Smooth muscle cell (in vitro differentiated cells): ENCODE data around the gene MAPT. TPM values are rescaled to one million over a fixed set of nuclear protein-coding genes. Genes with fewer than 3 reads are reported as not detected.

ENCODE experiments used
- DNase-seq: peaks from one replicate; lab custom pipeline; 2025; ENCODE audit not compliant: unreplicated experiment; lab: John Stamatoyannopoulos, UW
- H2AFZ ChIP-seq: fragments of 200-600 bp; sonication (generic); 2 replicates; pipeline ENCODE4 v1.6.0; 2016; ENCODE audit warnings: antibody characterized with exemption, low read depth, mild to moderate bottlenecking
- H3F3A ChIP-seq: fragments of 200-600 bp; sonication (generic); 2 replicates; pipeline ENCODE4 v1.6.0; 2017; ENCODE audit warnings: antibody characterized with exemption, low read depth
- H3K27ac ChIP-seq: fragments of 200-600 bp; sonication (generic); 2 replicates; pipeline ENCODE4 v1.5.1; 2016; ENCODE audit warnings: low read depth, mild to moderate bottlenecking
- H3K27me3 ChIP-seq: fragments of 200-600 bp; sonication (generic); 2 replicates; pipeline ENCODE4 v1.6.1; 2016; ENCODE audit warnings: low read depth, mild to moderate bottlenecking
- H3K36me3 ChIP-seq: fragments of 200-600 bp; sonication (generic); 2 replicates; pipeline ENCODE4 v1.5.1; 2016; ENCODE audit warnings: low read depth
- H3K4me1 ChIP-seq: fragments of 200-600 bp; sonication (generic); 2 replicates; pipeline ENCODE4 v1.5.1; 2016; ENCODE audit warnings: low read depth
- H3K4me2 ChIP-seq: fragments of 200-600 bp; sonication (generic); 2 replicates; pipeline ENCODE4 v1.6.0; 2016; ENCODE audit warnings: mild to moderate bottlenecking
- H3K4me3 ChIP-seq: fragments of 200-600 bp; sonication (generic); 2 replicates; pipeline ENCODE4 v1.5.1; 2016; ENCODE audit warnings: mild to moderate bottlenecking
- H3K79me2 ChIP-seq: fragments of 200-600 bp; sonication (generic); 2 replicates; pipeline ENCODE4 v1.6.0; 2016; ENCODE audit warnings: low read depth, mild to moderate bottlenecking
- H3K9ac ChIP-seq: fragments of 200-600 bp; sonication (generic); 2 replicates; pipeline ENCODE4 v1.6.0; 2016; ENCODE audit warnings: low read depth
- H3K9me3 ChIP-seq: fragments of 200-600 bp; sonication (generic); replicated peaks from 2 replicates; pipeline ENCODE4 v1.5.1; 2016; ENCODE audit warnings: low read depth
- H4K20me1 ChIP-seq: fragments of 200-600 bp; sonication (generic); 2 replicates; pipeline ENCODE4 v1.6.0; 2016; ENCODE audit warnings: low read depth
- WGBS: methylation state at CpG from one replicate; pipeline ENCODE4 v1.1.7; 2016; ENCODE audit warnings: low lambda C conversion rate; 5-methylcytosine and 5-hydroxymethylcytosine counted together
- polyA plus RNA-seq: library from polyadenylated mRNA; unstranded; fragments of >200 nt; fragmentation: Nextera tagmentation; extraction: Ambion mirVana; gene quantifications from 2 replicates; pipeline ENCODE4 v1.2.1, GENCODE V29; 2016
- total RNA-seq: library from RNA; depleted of rRNA; stranded (reverse); fragments of >200 nt; gene quantifications from 2 replicates; pipeline ENCODE4 v1.2.3, GENCODE V29; 2014
- TF ChIP-seq, protein P1 (sequence below): fragments of 200-600 bp; sonication (generic); IDR thresholded peaks from 2 replicates; pipeline ENCODE4 v1.5.1; 2017; ENCODE audit warnings: borderline replicate concordance, mild to moderate bottlenecking, antibody characterized with exemption; ENCODE audit not compliant: insufficient read depth, poor library complexity, severe bottlenecking

Gene MAPT
- total and polyA plus RNA-seq, 2 experiments from 2014 or later, result 0.49 to 1.7 TPM

DNA sequence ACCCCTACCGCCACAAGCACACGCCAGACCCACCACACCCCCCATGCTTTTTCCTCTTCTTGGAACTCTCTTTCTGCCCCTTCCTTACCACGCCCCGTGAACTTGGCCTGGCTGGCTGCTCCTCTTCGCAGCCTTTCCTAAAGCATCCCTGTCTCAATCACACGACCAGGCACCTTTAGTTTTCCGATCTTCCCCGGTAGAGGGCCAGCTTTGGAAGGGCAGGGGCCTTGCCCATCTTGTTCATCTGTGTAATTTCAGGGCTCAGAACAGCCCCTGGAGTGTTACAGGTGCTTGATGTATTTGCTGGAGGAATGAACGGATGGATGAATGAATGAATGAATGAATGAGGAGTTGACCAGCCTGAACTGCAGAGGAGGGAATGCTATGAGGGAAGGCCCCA lies 45.9 kb upstream of the MAPT start:
- DNase-seq, result no peak
- Histone ChIP-seq H3K36me3 (no peaks in the 10 kb centered on the region), H3K9ac (no peak overlapping the region), H3F3A (no peaks in the 10 kb centered on the region), H3K4me3 (no peak overlapping the region), H3K79me2 (no peaks in the 10 kb centered on the region), H3K4me1 (no peaks in the 10 kb centered on the region), H3K9me3 (no peaks in the 10 kb centered on the region), H4K20me1 (no peaks in the 10 kb centered on the region), H3K4me2 (no peak overlapping the region), H3K27me3 (peaks cover 7% of the 10 kb centered on the region), H3K27ac (no peak overlapping the region), H2AFZ (no peak overlapping the region)
- TF ChIP-seq, protein P1, sequence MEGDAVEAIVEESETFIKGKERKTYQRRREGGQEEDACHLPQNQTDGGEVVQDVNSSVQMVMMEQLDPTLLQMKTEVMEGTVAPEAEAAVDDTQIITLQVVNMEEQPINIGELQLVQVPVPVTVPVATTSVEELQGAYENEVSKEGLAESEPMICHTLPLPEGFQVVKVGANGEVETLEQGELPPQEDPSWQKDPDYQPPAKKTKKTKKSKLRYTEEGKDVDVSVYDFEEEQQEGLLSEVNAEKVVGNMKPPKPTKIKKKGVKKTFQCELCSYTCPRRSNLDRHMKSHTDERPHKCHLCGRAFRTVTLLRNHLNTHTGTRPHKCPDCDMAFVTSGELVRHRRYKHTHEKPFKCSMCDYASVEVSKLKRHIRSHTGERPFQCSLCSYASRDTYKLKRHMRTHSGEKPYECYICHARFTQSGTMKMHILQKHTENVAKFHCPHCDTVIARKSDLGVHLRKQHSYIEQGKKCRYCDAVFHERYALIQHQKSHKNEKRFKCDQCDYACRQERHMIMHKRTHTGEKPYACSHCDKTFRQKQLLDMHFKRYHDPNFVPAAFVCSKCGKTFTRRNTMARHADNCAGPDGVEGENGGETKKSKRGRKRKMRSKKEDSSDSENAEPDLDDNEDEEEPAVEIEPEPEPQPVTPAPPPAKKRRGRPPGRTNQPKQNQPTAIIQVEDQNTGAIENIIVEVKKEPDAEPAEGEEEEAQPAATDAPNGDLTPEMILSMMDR, result no peak
- WGBS, result 82% methylated on average over 9 of the region's 9 CpGs

- Histone ChIP-seq H3K27me3 (peaks cover 7% of the 10 kb centered on the region), H3K4me1 (no peaks in the 10 kb centered on the region), H2AFZ (no peak overlapping the region), H4K20me1 (no peaks in the 10 kb centered on the region), H3K4me2 (no peak overlapping the region), H3K4me3 (no peak overlapping the region), H3K36me3 (no peaks in the 10 kb centered on the region), H3K79me2 (no peaks in the 10 kb centered on the region), H3K27ac (no peak overlapping the region), H3K9me3 (no peaks in the 10 kb centered on the region), H3K9ac (no peak overlapping the region), H3F3A (no peaks in the 10 kb centered on the region)
- TF ChIP-seq, protein P1, result no peak
- 88% methylated on average over 13 of the region's 15 CpGs for WGBS
- no peak for DNase-seq
Observed at GRCh38 chr17:45848868-45849535, 45.4 kb upstream of the MAPT start.

GRCh38 chr17:45849536-45849990 lies 44.8 kb upstream of the MAPT start:
- DNase-seq, result no peak
- H3F3A ChIP-seq, result no peaks in the 10 kb centered on the region
- H3K27me3 ChIP-seq, result peaks cover 7% of the 10 kb centered on the region
- H3K27ac ChIP-seq, result no peak overlapping the region
- no peaks in the 10 kb centered on the region for H4K20me1 ChIP-seq
- H3K4me3 ChIP-seq, result no peak overlapping the region
- no peak overlapping the region for H2AFZ ChIP-seq
- no peaks in the 10 kb centered on the region for H3K79me2 ChIP-seq
- no peak overlapping the region for H3K9ac ChIP-seq
- TF ChIP-seq, protein P1, result no peak
- 79% methylated on average over 7 of the region's 7 CpGs for WGBS
- no peaks in the 10 kb centered on the region for H3K4me1 ChIP-seq
- H3K9me3 ChIP-seq, result no peaks in the 10 kb centered on the region
- H3K36me3 ChIP-seq, result no peaks in the 10 kb centered on the region
- no peak overlapping the region for H3K4me2 ChIP-seq

GRCh38 chr17:45850011-45850410 lies 44.3 kb upstream of the MAPT start:
- no peaks in the 10 kb centered on the region for H3F3A ChIP-seq
- H3K4me1 ChIP-seq, result no peaks in the 10 kb centered on the region
- DNase-seq, result no peak
- no peaks in the 10 kb centered on the region for H3K79me2 ChIP-seq
- 93% methylated on average over 4 of the region's 4 CpGs for WGBS
- TF ChIP-seq, protein P1, result no peak
- no peaks in the 10 kb centered on the region for H3K9me3 ChIP-seq
- H2AFZ ChIP-seq, result no peak overlapping the region
- no peak overlapping the region for H3K9ac ChIP-seq
- peaks cover 7% of the 10 kb centered on the region for H3K27me3 ChIP-seq
- H3K4me2 ChIP-seq, result no peak overlapping the region
- no peak overlapping the region for H3K4me3 ChIP-seq
- no peaks in the 10 kb centered on the region for H3K36me3 ChIP-seq
- H4K20me1 ChIP-seq, result no peaks in the 10 kb centered on the region
- H3K27ac ChIP-seq, result no peak overlapping the region
